Measurements from ENCODE around the gene NKX2-1. TPM values are rescaled to one million over a fixed set of nuclear protein-coding genes. Genes with fewer than 3 reads are reported as not detected.
A peak's percentile ranks its signal among the peaks of the same experiment; 100 is the strongest.
"Not testable (repeated sequence)": the region's sequence is repeated elsewhere in the genome, so short reads cannot be mapped to it uniquely, and the experiment has no call there.

NKX2-1 gene
- not detected in 2 replicates for total RNA-seq (2014; rRNA removed; shearing (Covaris generic))

DNA sequence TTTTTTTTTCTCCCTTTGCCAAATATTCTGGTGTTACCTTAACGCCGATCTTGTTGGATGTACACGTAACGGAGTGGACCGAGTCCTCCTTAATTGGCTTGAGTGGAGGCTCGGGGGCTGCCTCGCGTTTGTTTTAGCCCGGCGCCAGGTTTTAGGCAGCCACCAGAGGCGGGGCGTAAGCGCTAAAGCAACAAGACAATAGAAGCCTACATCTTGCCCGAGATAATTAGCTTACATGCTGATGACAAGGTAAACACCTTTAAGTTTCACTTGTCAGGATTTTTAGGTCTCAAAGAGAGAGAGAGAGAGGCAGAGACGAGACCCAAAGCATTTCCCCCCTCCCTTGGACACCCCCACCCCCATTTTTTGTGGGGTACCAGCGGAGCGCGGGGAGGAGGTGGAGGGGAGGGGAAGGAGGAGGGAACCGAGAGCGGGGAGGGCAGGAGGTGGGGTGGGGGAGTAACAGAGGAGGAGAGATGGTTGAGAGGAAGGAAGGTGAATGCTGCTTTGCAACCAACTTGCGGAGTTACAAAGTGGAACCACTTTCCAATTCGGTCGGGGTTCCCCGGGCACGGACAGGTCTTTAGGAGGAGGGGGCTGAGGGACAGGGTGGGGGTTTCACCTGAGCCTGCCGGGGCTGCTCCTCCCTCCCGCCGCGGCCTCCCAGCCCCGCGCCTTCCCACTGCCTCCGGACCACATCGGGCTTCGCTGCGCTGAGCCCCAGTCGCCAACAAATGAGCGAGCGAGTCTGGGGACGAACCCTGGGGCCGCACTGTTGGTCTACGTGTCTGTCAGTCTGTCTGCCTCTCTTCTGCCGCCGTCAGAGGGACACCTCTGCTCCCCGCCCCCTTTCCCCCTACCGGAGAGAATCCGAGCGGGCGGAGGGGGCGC, at the start of gene NKX2-1:
Gene NKX2-1, minus strand, starts transcription at position 802 of the 891 bp plus-strand sequence. Its CDS starts 103 bp downstream, at position 699.
- no peak for DNase-seq (ENCODE audit: low read depth)

DNA sequence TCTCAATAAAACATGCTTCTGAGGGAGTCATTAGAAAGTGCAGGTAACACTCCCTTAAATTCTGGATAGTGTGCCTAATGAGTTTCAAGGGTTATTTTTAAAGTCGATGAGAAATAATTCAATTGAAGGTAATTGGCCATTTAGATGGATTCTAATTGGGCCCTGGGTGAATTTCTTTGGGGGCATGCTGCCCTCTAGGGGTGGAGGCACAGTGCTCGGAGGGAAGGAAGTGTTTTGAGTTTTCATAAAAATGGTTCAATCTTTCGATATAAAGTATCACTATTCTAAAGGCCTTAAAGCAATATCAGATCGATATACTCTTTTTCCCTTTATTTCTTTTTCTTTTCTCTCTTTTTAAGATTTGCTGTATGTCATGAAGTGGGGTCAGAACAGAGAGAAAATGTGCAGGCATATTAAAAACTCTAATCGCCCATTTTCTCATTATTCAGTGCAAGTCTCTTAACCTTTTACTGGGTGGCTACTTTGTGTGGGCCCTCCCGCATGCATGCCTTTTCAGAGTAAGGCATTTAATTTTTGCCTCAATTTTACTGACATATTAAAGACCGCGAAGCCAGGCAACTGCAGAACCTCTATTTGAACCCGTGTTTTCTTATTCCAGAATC, 36.9 kb upstream of the NKX2-1 start:
- DNase-seq (ENCODE audit: low read depth), result peak; percentile 5

DNA sequence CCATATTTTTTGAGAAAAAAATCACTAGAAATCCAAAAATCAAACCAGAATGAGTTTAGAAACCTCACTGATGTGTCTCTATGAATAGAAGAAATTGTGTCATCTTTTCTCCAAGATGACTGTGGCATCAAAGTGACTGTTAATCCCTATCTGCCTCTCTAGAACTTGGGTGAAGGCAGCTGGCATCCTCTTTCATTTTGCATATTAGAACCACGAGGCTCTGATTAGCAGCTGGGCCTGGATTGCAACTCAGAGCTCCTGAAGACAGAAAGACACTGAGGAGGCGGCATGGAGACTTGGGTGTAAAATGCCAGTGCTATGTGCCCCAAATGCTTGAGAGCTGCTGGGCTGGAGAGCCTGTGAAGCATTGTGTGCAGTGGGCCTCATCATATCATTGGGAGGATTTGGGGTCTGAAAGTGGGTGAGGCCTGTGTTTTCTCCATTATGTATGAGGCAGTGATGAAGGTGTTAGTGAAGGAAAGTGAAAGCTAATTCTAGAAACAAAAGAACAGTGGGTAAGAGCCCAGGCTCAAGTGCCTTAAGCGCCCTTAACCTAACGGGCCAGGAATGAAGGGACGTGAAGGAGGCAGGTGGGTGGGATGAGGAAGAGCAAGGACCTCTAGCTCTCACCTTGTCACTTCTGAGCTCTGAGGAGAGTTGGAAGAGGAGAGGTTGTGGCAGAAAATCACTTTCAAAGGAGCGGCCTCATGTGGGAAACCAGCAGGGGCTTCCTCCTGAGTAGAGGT, 36.1 kb upstream of the NKX2-1 start:
- DNase-seq (ENCODE audit: low read depth), result no peak

DNA sequence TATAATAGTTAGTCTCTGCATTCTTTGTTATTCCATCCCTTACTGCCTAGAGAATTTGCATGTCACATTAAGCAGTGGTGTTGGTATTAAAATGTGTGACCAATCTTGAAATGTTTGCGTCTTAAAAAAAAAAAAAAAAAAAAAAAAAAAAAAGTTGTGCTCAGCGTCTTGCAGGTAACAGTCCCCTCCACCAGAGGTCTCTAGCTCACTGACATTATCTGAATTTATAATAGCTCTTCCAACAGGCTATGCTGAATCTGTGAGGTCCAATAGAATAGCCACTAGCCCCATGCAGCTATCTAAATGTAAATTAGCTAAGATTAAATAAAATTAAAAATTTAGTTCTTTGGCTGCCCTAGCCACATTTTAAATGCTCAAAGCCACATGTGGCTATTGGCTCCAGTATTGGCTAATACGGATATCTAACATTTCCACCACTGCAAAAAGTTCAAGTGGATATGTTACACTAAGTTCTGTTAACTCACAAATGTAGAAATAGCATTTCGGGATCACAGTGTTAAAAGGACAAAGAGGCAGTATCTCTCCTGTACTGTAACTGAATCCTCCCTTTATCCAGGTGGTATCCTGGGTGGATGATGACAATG, 33.7 kb upstream of the NKX2-1 start:
- DNase-seq (ENCODE audit: low read depth), result peak; percentile 32

DNA sequence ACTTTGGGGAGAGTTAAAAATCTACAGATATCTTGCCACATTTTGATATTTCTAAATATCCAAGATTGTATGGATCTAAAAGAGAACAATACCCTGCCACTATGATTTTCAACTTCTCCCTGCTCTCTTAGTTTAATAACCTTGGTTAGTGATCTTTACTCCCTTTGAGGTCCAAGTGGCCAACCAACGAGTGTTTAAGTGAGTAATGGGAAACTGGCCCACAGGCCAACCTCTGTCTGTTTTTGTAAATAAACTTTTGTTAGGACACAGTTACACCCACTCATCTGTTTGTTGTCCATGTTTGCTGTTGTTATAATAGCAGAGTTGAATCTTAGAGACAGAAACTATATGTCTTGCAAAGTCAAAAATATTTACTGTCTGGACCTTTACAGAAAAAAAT, 30.9 kb upstream of the NKX2-1 start:
- DNase-seq (ENCODE audit: low read depth), result no peak

DNA sequence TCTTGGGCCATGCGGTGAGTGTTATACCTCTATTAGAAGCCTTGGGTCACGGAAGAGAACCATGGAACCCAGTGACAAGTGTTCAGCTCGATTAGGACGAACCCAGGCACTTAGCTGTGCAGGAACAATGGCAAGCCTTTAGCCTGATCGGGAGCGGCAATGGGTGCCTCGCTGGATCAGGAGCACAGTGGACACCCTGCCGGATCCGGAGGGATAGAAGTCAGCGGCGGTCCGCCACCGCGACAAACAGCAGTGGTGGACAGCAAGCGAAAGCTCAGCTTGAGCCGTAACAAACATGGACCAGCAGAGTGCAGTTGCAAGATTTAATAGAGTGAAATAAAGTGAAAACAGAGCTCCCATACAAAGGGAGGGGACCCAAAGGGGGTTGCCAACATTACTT, 24.2 kb upstream of the NKX2-1 start:
- not testable (repeated sequence) for DNase-seq (ENCODE audit: low read depth)

DNA sequence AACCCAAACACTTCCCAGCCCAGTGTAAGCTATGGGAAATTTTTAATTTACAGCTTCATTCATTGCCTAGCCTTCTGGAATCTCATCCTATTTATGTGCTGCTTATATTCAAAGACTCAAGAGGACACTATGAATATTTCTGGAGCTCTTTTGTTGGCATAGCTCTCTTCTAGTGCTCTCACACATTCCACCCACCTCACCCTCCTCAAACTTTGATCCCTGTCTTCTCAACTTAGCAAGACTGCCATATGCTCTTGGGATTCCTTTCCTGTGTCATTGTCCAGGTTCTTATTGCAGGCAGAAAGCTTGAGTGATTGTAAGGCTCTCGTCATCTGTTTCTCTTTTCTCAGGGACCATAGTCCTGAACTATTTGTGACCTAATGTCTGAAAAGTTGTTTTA, 18.0 kb upstream of the NKX2-1 start:
- DNase-seq (ENCODE audit: low read depth), result no peak

DNA sequence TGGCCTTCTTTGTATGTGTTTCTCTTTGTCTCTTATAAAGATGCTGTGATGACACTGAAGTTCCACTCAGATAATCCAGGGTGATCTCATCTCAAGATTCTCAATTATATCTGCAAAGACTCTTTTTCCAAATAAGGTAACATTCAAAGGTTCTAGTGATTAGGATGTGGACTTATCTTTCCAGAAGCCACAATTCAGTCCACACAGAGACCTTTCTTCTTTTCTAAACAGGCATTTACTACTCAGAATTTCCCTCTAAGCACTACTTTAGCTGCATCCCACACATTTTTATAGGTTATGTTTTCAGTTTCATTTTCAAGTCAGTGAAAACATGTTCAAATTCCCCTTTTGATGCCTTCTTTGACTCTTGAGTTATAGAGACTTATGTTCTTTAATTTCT, 9.0 kb upstream of the NKX2-1 start:
- no peak for DNase-seq (ENCODE audit: low read depth)

DNA sequence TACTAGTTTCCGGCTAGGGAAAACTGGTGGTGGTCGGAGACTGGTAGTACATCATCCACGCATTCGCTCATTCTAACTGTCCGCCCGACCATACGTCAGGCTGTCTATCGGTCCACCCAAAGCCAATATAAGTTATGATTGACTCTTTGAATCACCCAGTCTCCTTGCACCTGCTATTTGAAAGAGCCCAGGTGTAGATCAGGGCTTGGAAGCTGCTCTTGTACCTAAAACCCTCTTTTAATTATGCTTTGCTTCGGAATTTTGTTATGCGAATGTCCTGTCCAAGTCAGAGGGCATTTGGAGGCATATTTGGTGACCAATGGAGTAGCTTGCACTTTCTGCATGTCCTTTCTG, 5.7 kb upstream of the NKX2-1 start:
- no peak for DNase-seq (ENCODE audit: low read depth)

DNA sequence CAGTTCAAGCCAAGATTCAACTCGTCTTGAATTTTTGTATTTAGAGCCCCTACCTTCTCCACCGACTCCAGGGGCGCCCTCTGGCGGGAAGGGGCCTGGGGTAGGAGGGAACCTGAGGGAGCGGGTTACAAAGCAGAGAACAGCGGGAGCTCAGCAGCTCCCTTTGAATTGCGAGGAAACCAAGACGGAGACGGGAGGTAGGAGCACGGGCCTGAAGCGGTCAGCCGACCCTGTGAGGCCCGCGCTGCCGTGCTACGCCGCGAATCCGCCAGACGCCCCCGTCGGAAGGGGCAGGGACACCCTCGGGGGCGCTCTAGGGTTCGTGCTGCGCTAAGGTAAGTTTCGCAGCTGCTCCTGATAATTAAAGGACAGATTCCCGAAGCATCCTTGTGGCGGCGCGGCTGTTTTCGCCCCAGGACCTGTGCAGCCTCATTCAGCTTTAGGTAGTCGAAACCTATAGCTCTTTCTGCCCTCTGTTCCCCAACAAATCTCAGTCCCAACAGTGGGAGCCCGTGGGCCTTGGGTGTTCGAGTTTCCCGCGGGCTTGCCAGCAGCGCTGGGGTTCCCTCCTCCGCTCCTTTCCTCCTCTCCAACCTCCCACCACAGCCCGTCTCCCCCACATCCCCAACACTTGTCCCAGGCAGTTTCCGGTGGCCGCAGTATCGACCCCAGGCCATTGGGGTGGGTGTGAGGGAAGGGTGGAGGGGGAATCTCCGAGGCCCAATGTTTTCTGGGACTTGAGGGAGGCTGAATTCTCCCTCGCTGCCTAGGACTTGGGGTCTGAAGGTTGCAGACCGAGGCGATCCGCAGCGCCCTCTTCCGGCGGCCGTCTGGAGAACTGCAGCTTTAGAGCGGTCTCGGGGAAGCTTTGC, 5.1 kb upstream of the NKX2-1 start:
- no peak for DNase-seq (ENCODE audit: low read depth)

DNA sequence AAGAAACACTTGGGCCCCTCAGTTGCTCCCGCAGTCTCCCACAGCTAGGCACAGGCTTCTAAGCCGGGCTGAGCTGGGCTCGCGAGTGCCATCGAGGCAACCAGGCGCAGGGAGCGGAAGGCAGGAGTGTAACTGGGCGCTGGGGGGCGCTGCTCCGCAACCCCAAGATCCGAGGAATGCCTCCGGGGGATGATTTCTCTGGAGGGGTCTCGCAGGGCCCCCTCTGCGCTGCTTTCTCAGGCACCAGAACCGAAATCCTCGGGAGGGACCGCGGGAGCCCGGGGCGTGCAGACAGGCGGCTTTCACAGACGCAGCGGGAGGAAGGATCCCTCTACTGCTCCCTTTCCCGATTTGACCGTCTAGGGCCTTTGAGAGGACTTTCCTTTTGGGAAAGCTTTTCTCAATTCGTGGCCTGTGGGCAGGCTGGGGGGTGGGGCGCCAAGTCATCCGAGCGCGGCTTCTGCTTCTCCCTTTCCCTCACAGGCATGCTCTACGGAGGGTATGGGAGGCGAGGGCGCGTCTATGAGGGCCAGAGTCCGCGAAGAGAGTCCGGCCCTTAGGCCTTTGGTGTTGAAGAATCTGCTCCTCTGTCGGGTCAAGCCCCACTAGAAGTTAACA, 4.3 kb upstream of the NKX2-1 start:
- DNase-seq (ENCODE audit: low read depth), result no peak

DNA sequence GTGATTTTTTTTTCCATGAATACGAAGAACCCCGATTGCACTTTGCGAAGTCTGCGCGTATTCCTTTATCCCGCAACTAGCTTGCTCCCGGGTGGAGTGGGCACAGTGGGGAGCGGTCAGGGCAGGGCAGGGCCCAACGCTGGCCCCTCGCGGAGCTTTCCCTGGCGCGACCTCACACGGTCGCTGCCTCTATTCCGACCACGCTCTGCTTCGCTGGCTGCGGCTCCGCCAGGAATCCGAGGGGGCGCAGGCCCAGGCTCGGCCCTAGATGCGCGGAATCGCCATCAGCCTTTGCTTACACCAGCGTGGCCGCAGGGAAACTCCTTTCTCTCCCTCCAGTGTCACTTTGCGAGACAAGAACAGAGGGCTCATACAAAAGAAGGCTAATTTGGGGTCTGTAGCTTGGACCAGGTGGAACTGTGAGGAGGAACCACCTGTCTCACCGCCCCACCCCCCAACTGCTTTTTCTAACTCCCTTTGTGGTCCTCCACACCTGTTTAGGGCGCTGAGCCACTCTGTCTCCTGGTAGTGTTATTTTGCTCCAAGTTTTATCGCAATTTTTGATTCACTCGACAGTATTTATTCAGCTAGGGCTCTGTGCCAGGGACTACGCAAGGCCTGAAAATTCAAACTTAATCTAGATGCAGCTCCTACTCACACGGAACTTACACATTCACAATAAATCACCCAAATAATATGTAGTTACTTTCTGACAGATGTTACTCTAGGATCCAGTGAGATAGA, 3.1 kb upstream of the NKX2-1 start:
- no peak for DNase-seq (ENCODE audit: low read depth)

DNA sequence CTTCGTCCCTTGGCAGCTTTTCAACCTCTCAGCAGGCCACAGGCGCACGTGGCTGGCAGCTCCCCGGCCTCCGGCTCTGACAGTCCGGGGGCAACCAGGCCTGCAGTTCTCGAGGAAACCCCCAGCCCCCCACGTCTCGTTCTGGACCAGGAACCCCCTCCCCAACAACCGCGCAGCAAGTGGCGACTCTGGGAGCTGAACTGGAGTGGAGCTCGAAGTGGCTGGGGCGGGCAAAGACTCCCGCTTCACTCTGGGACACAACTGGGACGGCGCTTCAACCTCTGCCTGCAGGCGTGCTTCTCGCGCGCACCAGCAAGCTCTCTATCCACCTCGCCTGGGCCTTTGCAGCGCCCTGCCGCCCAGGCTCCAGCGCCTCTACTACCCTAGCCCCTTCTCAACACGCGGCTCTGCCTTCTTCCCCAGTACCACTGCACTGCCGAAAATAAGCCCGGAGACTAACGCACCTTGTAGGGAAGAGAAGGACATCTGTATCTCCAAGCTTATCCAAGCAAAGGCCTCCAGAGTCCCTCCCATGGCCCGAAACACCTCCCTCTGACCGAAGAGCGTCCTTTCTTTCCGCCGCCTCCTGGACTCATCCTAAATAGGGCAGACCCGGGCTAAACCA, 2.4 kb upstream of the NKX2-1 start:
- no peak for DNase-seq (ENCODE audit: low read depth)

DNA sequence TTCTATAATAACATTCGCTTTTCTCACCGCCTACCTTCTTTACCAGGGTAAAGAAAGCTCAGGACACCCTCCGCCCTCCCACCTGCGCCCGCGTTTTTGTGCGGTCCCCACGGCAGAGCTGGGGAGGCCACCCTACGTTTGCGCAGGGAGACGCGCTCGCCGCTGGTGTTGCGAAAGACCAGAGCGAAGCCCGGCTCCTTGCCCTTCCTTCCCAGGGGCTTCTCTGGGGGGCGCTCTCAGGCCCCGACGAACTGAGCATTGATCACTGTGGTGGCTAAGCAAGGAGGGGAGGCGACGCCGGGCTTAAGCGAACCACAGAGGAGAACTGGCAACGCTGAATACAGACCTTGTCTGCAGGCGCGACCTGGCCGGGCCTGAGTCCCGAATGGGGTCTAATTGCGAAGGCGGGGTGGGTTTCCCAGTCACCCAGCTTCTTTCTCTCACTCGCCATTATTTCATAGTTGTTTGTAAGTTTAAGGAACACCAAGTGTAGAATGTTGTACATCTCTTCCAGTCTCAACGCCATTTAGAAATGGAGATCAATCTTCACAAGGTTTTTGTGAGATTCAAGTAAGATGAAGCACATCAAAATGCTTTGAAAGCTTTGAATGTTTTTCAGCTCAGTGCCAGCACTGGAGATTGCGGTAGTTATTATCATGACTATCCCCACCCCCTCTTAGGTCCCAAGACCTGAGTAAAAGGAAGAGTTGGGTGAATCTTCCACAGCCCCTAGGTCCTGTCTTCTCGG, 1.7 kb upstream of the NKX2-1 start:
- DNase-seq (ENCODE audit: low read depth), result no peak

DNA sequence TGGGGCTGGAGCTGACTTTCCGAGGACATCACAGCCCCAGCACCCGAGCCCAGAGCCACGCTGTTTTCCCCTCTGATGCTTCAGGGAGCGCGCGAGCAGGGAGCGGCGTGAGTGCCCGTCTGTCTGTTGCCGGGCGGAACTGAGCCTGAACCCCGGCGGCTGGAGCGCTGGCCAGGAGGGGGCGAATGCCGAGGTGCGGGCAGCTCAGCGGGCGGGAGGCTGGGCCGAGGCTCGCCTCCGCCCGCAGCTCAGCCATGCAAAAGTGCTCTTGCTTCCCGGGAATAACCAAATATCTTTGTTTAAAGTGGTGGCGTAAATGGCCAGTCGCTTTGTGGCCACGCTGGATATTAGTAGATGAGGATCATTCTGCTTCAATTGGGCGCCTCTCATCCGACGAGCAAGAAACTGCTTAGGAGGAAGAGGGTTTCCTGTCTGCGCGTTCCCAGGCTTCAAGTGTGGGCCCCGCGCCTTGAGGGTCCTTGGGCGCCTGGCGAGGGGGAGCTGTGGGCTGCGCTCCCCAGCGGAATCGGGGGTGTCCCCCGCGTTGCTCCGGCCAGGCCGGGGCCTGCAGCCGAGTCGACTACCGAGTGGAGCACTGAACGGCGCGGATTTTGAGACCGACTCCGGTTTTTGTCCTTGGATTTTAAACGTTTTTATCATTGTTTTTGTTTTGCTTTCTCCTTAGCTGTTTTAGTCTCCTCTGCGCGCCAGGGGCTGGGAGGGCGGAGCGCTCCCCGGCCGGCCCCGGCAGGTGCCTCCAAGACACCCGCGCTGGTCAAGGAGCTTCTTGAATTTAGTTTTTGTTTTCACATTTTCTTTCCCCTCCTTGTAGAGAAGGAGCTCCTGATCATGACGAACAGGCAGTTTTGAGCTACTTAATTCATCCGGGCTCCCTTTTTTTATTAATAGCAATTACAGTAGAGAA, 831 bp upstream of the NKX2-1 start:
- peak; percentile 18 for DNase-seq (ENCODE audit: low read depth)

DNA sequence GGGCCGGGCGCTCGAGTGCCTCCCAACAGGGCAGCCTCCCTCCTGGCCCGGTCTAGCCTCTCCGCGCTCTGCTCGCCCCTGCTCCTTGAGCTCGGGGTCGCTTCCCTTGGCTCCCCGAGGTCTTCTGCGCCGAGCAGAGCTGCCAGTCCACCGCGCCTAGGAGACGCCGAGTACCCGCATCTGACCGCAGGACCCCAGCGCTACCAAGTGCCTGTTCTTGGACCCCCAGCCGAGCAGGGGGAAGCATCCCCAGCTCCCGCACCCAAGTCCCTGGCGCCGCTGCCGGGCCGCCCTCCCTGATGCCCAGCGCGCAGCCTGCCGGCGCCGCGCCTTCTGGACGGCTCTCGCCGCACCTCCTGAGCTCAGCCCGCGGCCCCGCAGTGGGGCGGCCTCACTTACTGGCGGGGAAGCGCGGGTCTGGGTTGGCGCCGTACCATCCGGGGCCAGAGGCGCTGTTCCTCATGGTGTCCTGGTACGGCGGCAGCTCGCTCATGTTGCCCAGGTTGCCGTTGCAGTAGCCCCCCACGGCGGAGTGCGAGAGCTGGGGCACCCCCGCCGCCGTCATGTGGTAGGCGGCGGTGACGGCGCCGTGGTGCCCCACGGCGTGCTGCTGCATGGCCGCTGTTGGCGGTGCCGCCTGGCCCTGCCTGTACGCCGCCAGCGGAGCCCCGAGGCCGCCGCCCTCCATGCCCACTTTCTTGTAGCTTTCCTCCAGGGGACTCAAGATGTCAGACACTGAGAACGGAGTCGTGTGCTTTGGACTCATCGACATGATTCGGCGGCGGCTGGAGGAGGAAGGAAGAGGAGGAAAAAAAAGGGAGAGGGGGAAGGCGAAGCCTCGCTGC, 1.2 kb downstream of the NKX2-1 start:
- DNase-seq (ENCODE audit: low read depth), result no peak
